Sigmoid colon (tissue), 7 donors: ENCODE results near the gene PRIMPOL. TPM values are rescaled to one million over a fixed set of nuclear protein-coding genes. Genes with fewer than 3 reads are reported as not detected.

ENCODE experiments used
- polyA plus RNA-seq, 3 donors: library from polyadenylated mRNA; stranded (reverse); fragments of 200-250 nt; gene quantifications; one replicate each; pipeline ENCODE4 v1.2.3, GENCODE V29; 2013
- total RNA-seq, 4 donors: library from RNA; depleted of rRNA; stranded (reverse); fragments of >200 nt; gene quantifications; one replicate each; pipeline ENCODE4 v1.1.0, GENCODE V29; 2016
- donor health status: healthy with polysubstance abuse.
- donor health status: Bipolar disorder and iron deficiency.
- donor health status: healthy.

Gene PRIMPOL
- total and polyA plus RNA-seq, 7 donors = 12.0 to 67.3 (median 30.5) TPM

Other genes starting within 250 kb of the PRIMPOL start
- gene IRF2, start 175.2 kb upstream of the PRIMPOL start, total RNA-seq = 10 to 100 TPM; 29.3 to 39.7 (median 31.3) TPM
- gene IRF2, start 175.2 kb upstream of the PRIMPOL start, polyA plus RNA-seq = 10 to 100 TPM; 27.6 to 41.8 (median 35.4) TPM
- gene CASP3, start 291 bp upstream of the PRIMPOL start, total RNA-seq = 10 to 100 TPM in 3 of 4 donors, 1 to 10 TPM in 1; 9.4 to 20.3 (median 17.7) TPM
- gene CASP3, start 291 bp upstream of the PRIMPOL start, polyA plus RNA-seq = 10 to 100 TPM; 35.7 to 70.1 (median 48.6) TPM
- gene CENPU, start 84.4 kb downstream of the PRIMPOL start, total RNA-seq = 1 to 10 TPM in 2 of 4 donors, under 1 TPM in 1, not detected in 1; 0.95 to 1.4 (median 1.3) TPM
- 10 to 100 TPM in 1 of 3 donors, 1 to 10 TPM in 2; 4.2 to 14.4 (median 5.1) TPM for gene CENPU, start 84.4 kb downstream of the PRIMPOL start, polyA plus RNA-seq
- 100 to 1,000 TPM in 2 of 4 donors, 10 to 100 TPM in 2; 37.8 to 118 (median 72.3) TPM for gene ACSL1, start 176.2 kb downstream of the PRIMPOL start, total RNA-seq
- gene ACSL1, start 176.2 kb downstream of the PRIMPOL start, polyA plus RNA-seq = 100 to 1,000 TPM in 1 of 3 donors, 10 to 100 TPM in 2; 31.7 to 121 (median 57.1) TPM